ENCODE data around the gene NRDE2.
A peak's percentile ranks its signal among the peaks of the same experiment; 100 is the strongest.

Gene NRDE2

DNA sequence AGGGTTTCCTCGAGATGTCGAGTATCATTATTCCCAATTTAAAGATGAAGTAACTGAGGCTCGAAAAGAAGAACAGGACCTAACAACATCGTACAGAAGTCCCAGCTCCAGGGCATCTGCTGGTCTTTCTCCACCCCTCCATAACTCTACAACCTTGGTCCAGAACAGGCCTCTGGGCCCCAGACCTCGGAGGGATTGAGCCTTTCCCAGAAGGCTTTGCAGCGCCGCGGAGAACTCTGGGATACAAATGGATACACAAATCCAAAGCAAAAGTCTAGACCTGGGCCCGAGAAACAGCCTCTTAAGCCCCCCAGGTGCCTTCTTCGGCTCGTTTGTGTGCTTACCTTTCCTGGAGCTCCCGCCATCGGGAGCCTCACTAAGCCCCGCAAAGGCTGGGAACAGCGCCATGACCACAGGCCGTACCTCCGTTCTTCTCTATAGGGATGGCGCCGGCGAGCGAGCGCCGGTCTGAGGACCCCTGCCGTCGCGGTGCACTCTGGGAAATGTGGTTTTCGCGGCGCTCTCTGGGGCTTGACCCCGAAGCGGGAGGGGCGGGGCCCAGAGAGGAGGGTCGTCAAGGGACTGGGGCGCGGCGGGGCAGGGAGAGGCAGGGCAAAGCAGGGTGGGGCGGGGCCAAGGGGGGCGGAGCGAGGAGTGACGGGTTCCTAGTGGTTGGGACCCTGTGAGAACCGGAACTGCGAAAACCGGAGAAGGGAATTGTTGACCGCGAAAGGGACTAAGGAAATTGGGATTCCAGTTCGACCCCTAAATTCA lies at the start of gene NRDE2 (continued):
- TF ChIP-seq ZXDB (tag by site-specific recombination; IDR thresholded peaks at IDR 0.05) (peak; percentile 95), ZBTB8A (tag by site-specific recombination; IDR thresholded peaks at IDR 0.05) (peak; percentile 43; the same call in 1 of the 2 replicates), ZNF623 (tag by site-specific recombination; IDR thresholded peaks at IDR 0.05) (no peak), SCRT2 (tag by site-specific recombination; IDR thresholded peaks at IDR 0.05) (no peak), ZBTB20 (tag by site-specific recombination; IDR thresholded peaks at IDR 0.05) (peak; percentile 62), ZNF792 (tag by site-specific recombination; IDR thresholded peaks at IDR 0.05) (no peak), ZFHX2 (tag by site-specific recombination; conservative IDR thresholded peaks at IDR 0.05) (no peak), ZNF133 (tag by site-specific recombination; IDR thresholded peaks at IDR 0.05) (no peak), ZNF768 (tag by site-specific recombination; IDR thresholded peaks at IDR 0.05) (no peak), ZNF433 (tag by site-specific recombination; IDR thresholded peaks at IDR 0.05; ENCODE audit: low read depth) (no peak), ZNF629 (tag by site-specific recombination; IDR thresholded peaks at IDR 0.05) (peak; percentile 28), ZNF558 (tag by site-specific recombination; IDR thresholded peaks at IDR 0.05) (0 out of 2 replicates have a peak, but pooled peaks have one; percentile 61), ZNF48 (tag by site-specific recombination; IDR thresholded peaks at IDR 0.05) (no peak), ZNF274 (IDR thresholded peaks at IDR 0.05; ENCODE audit: low read length) (no peak), ZNF274 (tag by site-specific recombination; IDR thresholded peaks at IDR 0.05; ENCODE audit: borderline replicate concordance) (no peak), ZNF501 (tag by site-specific recombination; IDR thresholded peaks at IDR 0.05) (peak; percentile 42; the same call in 1 of the 2 replicates), KLF9 (tag by site-specific recombination; IDR thresholded peaks at IDR 0.05; ENCODE audit: low read depth) (peak; percentile 85), ZFP41 (tag by site-specific recombination; IDR thresholded peaks at IDR 0.05; ENCODE audit: borderline replicate concordance) (no peak)
- TF ChIP-seq, protein P1, sequence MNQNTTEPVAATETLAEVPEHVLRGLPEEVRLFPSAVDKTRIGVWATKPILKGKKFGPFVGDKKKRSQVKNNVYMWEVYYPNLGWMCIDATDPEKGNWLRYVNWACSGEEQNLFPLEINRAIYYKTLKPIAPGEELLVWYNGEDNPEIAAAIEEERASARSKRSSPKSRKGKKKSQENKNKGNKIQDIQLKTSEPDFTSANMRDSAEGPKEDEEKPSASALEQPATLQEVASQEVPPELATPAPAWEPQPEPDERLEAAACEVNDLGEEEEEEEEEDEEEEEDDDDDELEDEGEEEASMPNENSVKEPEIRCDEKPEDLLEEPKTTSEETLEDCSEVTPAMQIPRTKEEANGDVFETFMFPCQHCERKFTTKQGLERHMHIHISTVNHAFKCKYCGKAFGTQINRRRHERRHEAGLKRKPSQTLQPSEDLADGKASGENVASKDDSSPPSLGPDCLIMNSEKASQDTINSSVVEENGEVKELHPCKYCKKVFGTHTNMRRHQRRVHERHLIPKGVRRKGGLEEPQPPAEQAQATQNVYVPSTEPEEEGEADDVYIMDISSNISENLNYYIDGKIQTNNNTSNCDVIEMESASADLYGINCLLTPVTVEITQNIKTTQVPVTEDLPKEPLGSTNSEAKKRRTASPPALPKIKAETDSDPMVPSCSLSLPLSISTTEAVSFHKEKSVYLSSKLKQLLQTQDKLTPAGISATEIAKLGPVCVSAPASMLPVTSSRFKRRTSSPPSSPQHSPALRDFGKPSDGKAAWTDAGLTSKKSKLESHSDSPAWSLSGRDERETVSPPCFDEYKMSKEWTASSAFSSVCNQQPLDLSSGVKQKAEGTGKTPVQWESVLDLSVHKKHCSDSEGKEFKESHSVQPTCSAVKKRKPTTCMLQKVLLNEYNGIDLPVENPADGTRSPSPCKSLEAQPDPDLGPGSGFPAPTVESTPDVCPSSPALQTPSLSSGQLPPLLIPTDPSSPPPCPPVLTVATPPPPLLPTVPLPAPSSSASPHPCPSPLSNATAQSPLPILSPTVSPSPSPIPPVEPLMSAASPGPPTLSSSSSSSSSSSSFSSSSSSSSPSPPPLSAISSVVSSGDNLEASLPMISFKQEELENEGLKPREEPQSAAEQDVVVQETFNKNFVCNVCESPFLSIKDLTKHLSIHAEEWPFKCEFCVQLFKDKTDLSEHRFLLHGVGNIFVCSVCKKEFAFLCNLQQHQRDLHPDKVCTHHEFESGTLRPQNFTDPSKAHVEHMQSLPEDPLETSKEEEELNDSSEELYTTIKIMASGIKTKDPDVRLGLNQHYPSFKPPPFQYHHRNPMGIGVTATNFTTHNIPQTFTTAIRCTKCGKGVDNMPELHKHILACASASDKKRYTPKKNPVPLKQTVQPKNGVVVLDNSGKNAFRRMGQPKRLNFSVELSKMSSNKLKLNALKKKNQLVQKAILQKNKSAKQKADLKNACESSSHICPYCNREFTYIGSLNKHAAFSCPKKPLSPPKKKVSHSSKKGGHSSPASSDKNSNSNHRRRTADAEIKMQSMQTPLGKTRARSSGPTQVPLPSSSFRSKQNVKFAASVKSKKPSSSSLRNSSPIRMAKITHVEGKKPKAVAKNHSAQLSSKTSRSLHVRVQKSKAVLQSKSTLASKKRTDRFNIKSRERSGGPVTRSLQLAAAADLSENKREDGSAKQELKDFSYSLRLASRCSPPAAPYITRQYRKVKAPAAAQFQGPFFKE (tag by site-specific recombination; IDR thresholded peaks at IDR 0.05; ENCODE audit: borderline replicate concordance) = no peak
- TF ChIP-seq, protein P2, sequence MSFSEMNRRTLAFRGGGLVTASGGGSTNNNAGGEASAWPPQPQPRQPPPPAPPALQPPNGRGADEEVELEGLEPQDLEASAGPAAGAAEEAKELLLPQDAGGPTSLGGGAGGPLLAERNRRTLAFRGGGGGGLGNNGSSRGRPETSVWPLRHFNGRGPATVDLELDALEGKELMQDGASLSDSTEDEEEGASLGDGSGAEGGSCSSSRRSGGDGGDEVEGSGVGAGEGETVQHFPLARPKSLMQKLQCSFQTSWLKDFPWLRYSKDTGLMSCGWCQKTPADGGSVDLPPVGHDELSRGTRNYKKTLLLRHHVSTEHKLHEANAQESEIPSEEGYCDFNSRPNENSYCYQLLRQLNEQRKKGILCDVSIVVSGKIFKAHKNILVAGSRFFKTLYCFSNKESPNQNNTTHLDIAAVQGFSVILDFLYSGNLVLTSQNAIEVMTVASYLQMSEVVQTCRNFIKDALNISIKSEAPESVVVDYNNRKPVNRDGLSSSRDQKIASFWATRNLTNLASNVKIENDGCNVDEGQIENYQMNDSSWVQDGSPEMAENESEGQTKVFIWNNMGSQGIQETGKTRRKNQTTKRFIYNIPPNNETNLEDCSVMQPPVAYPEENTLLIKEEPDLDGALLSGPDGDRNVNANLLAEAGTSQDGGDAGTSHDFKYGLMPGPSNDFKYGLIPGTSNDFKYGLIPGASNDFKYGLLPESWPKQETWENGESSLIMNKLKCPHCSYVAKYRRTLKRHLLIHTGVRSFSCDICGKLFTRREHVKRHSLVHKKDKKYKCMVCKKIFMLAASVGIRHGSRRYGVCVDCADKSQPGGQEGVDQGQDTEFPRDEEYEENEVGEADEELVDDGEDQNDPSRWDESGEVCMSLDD (tag by site-specific recombination; IDR thresholded peaks at IDR 0.05) = no peak
- TF ChIP-seq, protein P3, sequence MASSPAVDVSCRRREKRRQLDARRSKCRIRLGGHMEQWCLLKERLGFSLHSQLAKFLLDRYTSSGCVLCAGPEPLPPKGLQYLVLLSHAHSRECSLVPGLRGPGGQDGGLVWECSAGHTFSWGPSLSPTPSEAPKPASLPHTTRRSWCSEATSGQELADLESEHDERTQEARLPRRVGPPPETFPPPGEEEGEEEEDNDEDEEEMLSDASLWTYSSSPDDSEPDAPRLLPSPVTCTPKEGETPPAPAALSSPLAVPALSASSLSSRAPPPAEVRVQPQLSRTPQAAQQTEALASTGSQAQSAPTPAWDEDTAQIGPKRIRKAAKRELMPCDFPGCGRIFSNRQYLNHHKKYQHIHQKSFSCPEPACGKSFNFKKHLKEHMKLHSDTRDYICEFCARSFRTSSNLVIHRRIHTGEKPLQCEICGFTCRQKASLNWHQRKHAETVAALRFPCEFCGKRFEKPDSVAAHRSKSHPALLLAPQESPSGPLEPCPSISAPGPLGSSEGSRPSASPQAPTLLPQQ (tag by site-specific recombination; IDR thresholded peaks at IDR 0.05) = peak; percentile 94
- TF ChIP-seq, protein P4, sequence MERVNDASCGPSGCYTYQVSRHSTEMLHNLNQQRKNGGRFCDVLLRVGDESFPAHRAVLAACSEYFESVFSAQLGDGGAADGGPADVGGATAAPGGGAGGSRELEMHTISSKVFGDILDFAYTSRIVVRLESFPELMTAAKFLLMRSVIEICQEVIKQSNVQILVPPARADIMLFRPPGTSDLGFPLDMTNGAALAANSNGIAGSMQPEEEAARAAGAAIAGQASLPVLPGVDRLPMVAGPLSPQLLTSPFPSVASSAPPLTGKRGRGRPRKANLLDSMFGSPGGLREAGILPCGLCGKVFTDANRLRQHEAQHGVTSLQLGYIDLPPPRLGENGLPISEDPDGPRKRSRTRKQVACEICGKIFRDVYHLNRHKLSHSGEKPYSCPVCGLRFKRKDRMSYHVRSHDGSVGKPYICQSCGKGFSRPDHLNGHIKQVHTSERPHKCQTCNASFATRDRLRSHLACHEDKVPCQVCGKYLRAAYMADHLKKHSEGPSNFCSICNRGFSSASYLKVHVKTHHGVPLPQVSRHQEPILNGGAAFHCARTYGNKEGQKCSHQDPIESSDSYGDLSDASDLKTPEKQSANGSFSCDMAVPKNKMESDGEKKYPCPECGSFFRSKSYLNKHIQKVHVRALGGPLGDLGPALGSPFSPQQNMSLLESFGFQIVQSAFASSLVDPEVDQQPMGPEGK (tag by site-specific recombination; IDR thresholded peaks at IDR 0.05) = peak; percentile 82
- TF ChIP-seq, protein P5, sequence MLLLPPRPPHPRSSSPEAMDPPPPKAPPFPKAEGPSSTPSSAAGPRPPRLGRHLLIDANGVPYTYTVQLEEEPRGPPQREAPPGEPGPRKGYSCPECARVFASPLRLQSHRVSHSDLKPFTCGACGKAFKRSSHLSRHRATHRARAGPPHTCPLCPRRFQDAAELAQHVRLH (tag by site-specific recombination; IDR thresholded peaks at IDR 0.05) = peak; percentile 96
- TF ChIP-seq, protein P6, sequence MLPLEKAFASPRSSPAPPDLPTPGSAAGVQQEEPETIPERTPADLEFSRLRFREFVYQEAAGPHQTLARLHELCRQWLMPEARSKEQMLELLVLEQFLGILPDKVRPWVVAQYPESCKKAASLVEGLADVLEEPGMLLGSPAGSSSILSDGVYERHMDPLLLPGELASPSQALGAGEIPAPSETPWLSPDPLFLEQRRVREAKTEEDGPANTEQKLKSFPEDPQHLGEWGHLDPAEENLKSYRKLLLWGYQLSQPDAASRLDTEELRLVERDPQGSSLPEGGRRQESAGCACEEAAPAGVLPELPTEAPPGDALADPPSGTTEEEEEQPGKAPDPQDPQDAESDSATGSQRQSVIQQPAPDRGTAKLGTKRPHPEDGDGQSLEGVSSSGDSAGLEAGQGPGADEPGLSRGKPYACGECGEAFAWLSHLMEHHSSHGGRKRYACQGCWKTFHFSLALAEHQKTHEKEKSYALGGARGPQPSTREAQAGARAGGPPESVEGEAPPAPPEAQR (tag by site-specific recombination; IDR thresholded peaks at IDR 0.05) = no peak
